Measurements from ENCODE around the gene OXLD1.

DNA sequence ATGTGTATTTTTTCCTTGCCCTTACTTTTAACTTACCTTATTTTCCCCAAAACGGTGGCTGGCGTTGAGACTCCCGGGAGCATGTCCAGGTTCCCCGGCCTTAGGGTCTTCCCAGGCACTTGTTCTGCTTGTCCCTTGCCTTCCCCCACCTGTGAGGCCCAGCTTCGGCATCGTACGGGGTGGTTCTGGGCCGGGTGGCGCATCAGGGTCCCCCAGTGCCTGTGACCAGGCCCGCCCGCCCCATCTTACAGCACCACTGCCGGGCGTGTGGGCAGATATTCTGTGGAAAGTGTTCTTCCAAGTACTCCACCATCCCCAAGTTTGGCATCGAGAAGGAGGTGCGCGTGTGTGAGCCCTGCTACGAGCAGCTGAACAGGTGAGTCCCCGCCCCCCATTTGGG is 24.8 kb upstream of the OXLD1 start:
- TF ChIP-seq POLR2A (IDR thresholded peaks at IDR 0.05; ENCODE audit: low read length), result no peak
- no peak for TF ChIP-seq GATA1 (IDR thresholded peaks at IDR 0.05; ENCODE audit: low read depth, low read length)
